Upper lobe of right lung (tissue), 1 donor: ENCODE data around the gene HOXA2. TPM values are rescaled to one million over a fixed set of nuclear protein-coding genes. Genes with fewer than 3 reads are reported as not detected.

ENCODE experiments used
- ATAC-seq: fragments of 200-7000 bp; cut with Tn5 transposase; one replicate; pipeline ENCODE4 v1.9.1; 2020; ENCODE audit warnings: mild to moderate bottlenecking, moderate library complexity
- DNase-seq: peaks from one replicate; pipeline ENCODE4 v3.0.0-alpha.2; 2020
- H3K27ac ChIP-seq: fragments of 200-600 bp; one replicate; pipeline ENCODE4 v1.8.0; 2022
- H3K27me3 ChIP-seq: fragments of 200-600 bp; one replicate; pipeline ENCODE4 v1.8.0; 2022; ENCODE audit warnings: mild to moderate bottlenecking
- H3K36me3 ChIP-seq: fragments of 200-600 bp; one replicate; pipeline ENCODE4 v1.8.0; 2022
- H3K4me1 ChIP-seq: fragments of 200-600 bp; one replicate; pipeline ENCODE4 v1.8.0; 2022
- H3K4me3 ChIP-seq: fragments of 200-600 bp; one replicate; pipeline ENCODE4 v1.8.0; 2022; ENCODE audit warnings: mild to moderate bottlenecking
- H3K9me3 ChIP-seq: fragments of 200-600 bp; one replicate; pipeline ENCODE4 v1.8.0; 2022
- intact Hi-C: fragments of 100-400 bp; cut with DNase I; formaldehyde crosslinking; loops from one replicate; pipeline ENCODE4 v1.11.0; 2022
- total RNA-seq: library from RNA; stranded (reverse); fragmentation: NEBNext Ultra II Directional; extraction: Animal tissue kit (Norgen Biotek cat#: 25700); gene quantifications from one replicate; pipeline ENCODE4 v1.2.1, GENCODE V29; 2021
- TF ChIP-seq, protein P1 (sequence below): fragments of 200-600 bp; IDR thresholded peaks from one replicate; pipeline ENCODE4 v1.8.0; 2022; ENCODE audit warnings: antibody characterized with exemption
- donor health status: DM: no; HTN: yes; CAD: no; lungs with severe emphysema.

Gene HOXA2
- total RNA-seq, 1 donor from 2014 or later = 2.1 TPM

GRCh38 chr7:27091941-27092818 is 10.3 kb downstream of the HOXA2 start:
- no peaks in the 10 kb centered on the region for H3K36me3 ChIP-seq
- no peak overlapping the region for H3K4me3 ChIP-seq
- H3K4me1 ChIP-seq = no peaks in the 10 kb centered on the region
- no peak overlapping the region for H3K27ac ChIP-seq
- ATAC-seq = no peak
- no peaks in the 10 kb centered on the region for H3K9me3 ChIP-seq
- H3K27me3 ChIP-seq = peaks cover 35% of the 10 kb centered on the region
- intact Hi-C loops = no loop called here
- DNase-seq = no peak
- TF ChIP-seq, protein P1, sequence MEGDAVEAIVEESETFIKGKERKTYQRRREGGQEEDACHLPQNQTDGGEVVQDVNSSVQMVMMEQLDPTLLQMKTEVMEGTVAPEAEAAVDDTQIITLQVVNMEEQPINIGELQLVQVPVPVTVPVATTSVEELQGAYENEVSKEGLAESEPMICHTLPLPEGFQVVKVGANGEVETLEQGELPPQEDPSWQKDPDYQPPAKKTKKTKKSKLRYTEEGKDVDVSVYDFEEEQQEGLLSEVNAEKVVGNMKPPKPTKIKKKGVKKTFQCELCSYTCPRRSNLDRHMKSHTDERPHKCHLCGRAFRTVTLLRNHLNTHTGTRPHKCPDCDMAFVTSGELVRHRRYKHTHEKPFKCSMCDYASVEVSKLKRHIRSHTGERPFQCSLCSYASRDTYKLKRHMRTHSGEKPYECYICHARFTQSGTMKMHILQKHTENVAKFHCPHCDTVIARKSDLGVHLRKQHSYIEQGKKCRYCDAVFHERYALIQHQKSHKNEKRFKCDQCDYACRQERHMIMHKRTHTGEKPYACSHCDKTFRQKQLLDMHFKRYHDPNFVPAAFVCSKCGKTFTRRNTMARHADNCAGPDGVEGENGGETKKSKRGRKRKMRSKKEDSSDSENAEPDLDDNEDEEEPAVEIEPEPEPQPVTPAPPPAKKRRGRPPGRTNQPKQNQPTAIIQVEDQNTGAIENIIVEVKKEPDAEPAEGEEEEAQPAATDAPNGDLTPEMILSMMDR = no peak

GRCh38 chr7:27091105-27091504 is 11.4 kb downstream of the HOXA2 start:
- ATAC-seq (no peak), DNase-seq (no peak)
- peaks cover 36% of the 10 kb centered on the region for H3K27me3 ChIP-seq
- intact Hi-C loops = no loop called here
- no peak overlapping the region for H3K4me3 ChIP-seq
- no peaks in the 10 kb centered on the region for H3K4me1 ChIP-seq
- TF ChIP-seq, protein P1 = no peak
- H3K36me3 ChIP-seq = no peaks in the 10 kb centered on the region
- no peak overlapping the region for H3K27ac ChIP-seq
- no peaks in the 10 kb centered on the region for H3K9me3 ChIP-seq

- no peaks in the 10 kb centered on the region for H3K36me3 ChIP-seq
- intact Hi-C loops = no loop called here
- peak overlapping the region; percentile 0 for H3K4me3 ChIP-seq
- no peak overlapping the region for H3K27ac ChIP-seq
- no peaks in the 10 kb centered on the region for H3K9me3 ChIP-seq
- peak; percentile 41 for ATAC-seq
- TF ChIP-seq, protein P1 = no peak
- DNase-seq = no peak
- no peaks in the 10 kb centered on the region for H3K4me1 ChIP-seq
- peaks cover 36% of the 10 kb centered on the region for H3K27me3 ChIP-seq
Measured at GRCh38 chr7:27088002-27088922, 14.2 kb downstream of the HOXA2 start.

- DNase-seq (no peak), ATAC-seq (no peak)
- TF ChIP-seq, protein P1 = no peak
- Histone ChIP-seq H3K4me1 (no peaks in the 10 kb centered on the region), H3K9me3 (no peaks in the 10 kb centered on the region), H3K27me3 (peaks cover 16% of the 10 kb centered on the region), H3K4me3 (no peak overlapping the region), H3K27ac (no peak overlapping the region), H3K36me3 (no peaks in the 10 kb centered on the region)
- intact Hi-C loops = no loop called here
Measured at GRCh38 chr7:27083646-27084045, 18.8 kb downstream of the HOXA2 start.

DNA sequence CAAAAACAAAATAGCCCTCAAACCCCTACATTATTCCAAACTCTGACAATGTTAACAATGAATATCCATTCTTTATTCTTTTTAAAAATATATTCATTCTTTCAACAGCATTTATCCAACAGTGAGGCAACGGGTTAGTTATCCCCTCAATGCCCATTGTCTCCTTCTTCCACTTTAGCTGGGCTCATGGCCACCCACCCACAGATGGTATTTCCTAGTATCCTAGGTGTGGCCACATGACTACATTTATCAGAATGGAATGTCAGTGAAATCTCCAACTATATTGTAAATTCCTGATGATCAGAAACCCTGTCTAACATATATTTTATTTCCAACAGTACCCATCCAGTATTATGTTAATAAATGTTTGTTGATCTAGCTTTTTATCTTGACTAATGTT is 20.3 kb downstream of the HOXA2 start:
- DNase-seq = no peak
- Histone ChIP-seq H3K4me3 (no peak overlapping the region), H3K36me3 (no peaks in the 10 kb centered on the region), H3K27ac (no peak overlapping the region), H3K27me3 (peaks cover under 1% of the 10 kb centered on the region), H3K4me1 (no peaks in the 10 kb centered on the region), H3K9me3 (no peaks in the 10 kb centered on the region)
- intact Hi-C loops = no loop called here
- ATAC-seq = no peak
- TF ChIP-seq, protein P1 = no peak
